Measurements from ENCODE around the gene NT5C2.

- TF ChIP-seq CTCF (IDR thresholded peaks at IDR 0.05) (no peak), POLR2AphosphoS5 (IDR thresholded peaks at IDR 0.05) (no peak), POLR2A (IDR thresholded peaks at IDR 0.05) (no peak)
Observed at GRCh38 chr10:103072891-103073290, 120.2 kb downstream of the NT5C2 start.
